GM12891 (cell line): Measurements from ENCODE around the gene IGF1.
"Not testable (repeated sequence)": the region's sequence is repeated elsewhere in the genome, so short reads cannot be mapped to it uniquely, and the experiment has no call there.

Source experiments
- DNase-seq: peaks from one replicate; pipeline ENCODE4 v3.0.0; 2011; ENCODE audit warnings: low spot score; ENCODE audit not compliant: insufficient read length
- FAIRE-seq: peaks from 2 replicates; lab custom pipeline; 2011; peaks lifted over from hg19 to GRCh38; lab: Jason Lieb, UNC
- PAX5 ChIP-seq: IDR thresholded peaks from 2 replicates; pipeline ENCODE4 v1.6.1; 2011; ENCODE audit warnings: low read length, moderate library complexity, mild to moderate bottlenecking; ENCODE audit not compliant: insufficient read depth, severe bottlenecking
- POLR2A ChIP-seq: IDR thresholded peaks from 2 replicates; pipeline ENCODE4 v1.6.1; 2011; ENCODE audit warnings: low read depth, low read length, control low read depth
- POLR2AphosphoS5 ChIP-seq: IDR thresholded peaks from 2 replicates; pipeline ENCODE4 v1.6.1; 2011; ENCODE audit warnings: low read depth, low read length, control low read depth
- POU2F2 ChIP-seq: IDR thresholded peaks from 2 replicates; pipeline ENCODE4 v1.6.1; 2011; ENCODE audit warnings: low read depth, mild to moderate bottlenecking, control low read depth, low read length, moderate library complexity
- SPI1 ChIP-seq: IDR thresholded peaks from 2 replicates; pipeline ENCODE4 v1.6.1; 2011; ENCODE audit warnings: low read depth, low read length, control low read depth
- TAF1 ChIP-seq: IDR thresholded peaks from 2 replicates; pipeline ENCODE4 v1.6.1; 2011; ENCODE audit warnings: low read depth, low read length, control low read depth

Gene IGF1

GRCh38 chr12:102369876-102370275 lies 110.5 kb downstream of the IGF1 start:
- TF ChIP-seq POU2F2 (no peak), POLR2A (no peak), SPI1 (no peak), PAX5 (no peak), POLR2AphosphoS5 (no peak), TAF1 (no peak)
- DNase-seq (no peak), FAIRE-seq (no peak)

DNA sequence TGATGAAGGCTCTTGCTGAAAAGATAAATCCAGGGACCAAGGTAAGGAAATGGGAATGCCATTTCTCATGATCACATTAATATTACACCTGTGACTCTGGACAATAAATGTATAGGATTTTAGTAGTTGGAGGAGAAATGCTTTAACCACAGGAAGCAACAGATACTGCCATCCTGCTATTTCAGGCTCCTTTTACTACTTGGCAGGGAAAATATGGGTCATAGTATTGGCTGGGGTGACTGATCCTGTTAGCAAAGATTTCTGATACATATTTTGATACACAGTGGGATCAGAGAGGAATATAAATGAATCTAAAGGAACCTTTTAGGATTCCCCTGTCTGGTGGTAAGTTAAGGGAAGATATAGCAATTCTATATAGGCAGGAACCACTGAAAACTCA lies 115.0 kb downstream of the IGF1 start:
- FAIRE-seq (no peak), DNase-seq (no peak)
- TF ChIP-seq POLR2A = no peak
- TF ChIP-seq SPI1 = no peak
- no peak for TF ChIP-seq POLR2AphosphoS5
- no peak for TF ChIP-seq TAF1
- no peak for TF ChIP-seq PAX5
- no peak for TF ChIP-seq POU2F2

- no peak for FAIRE-seq
- no peak for DNase-seq
- TF ChIP-seq POLR2AphosphoS5 (no peak), PAX5 (no peak), POLR2A (no peak), SPI1 (no peak), TAF1 (no peak), POU2F2 (no peak)
Measured at GRCh38 chr12:102364709-102365108, 115.7 kb downstream of the IGF1 start.

DNA sequence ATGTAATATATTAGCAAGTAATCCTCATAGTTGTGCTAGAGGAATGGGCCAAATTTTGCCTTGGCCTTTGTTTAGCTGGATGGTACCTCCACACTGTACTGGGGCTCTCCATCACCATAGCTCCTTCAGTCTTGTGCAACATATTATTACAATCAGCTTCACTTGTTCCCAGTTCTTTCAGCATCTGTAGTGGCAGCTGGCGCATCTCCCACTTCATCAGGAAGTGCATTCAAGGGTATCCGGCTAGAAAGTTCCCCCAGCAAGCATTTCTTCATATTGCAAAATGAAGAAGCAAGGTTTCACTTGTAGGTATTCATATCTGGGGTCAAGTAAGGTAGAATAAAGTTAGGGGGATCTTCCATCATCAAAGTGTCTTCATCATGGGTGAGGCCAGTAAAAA lies 123.7 kb downstream of the IGF1 start:
- TF ChIP-seq POLR2AphosphoS5 (no peak), SPI1 (no peak), PAX5 (no peak), TAF1 (no peak), POU2F2 (no peak), POLR2A (no peak)
- FAIRE-seq (no peak), DNase-seq (no peak)

DNA sequence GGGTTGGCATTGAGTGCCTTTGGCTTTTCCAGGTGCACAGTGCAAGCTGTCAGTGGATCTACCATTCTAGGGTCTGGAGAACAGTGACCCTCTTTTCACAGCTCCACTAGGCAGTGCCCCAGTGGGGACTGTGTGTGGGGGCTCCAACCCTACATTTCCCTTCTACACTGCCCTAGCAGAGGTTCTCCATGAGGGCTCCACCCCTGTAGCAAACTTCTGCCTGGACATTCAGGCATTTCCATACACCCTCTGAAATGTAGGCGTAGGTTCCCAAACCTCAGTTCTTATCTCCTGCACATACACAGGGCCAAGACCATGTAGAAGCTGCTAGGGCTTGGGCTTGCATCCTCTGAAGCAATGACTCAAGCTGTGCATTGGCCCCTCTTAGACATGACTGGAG lies 126.1 kb downstream of the IGF1 start:
- not testable (repeated sequence) for DNase-seq, FAIRE-seq

GRCh38 chr12:102351322-102351721 lies 129.0 kb downstream of the IGF1 start:
- FAIRE-seq (no peak), DNase-seq (no peak)
- TF ChIP-seq POLR2A (no peak), PAX5 (no peak), TAF1 (no peak), SPI1 (no peak), POU2F2 (no peak), POLR2AphosphoS5 (no peak)

- FAIRE-seq (no peak), DNase-seq (no peak)
Measured at GRCh38 chr12:102350070-102350469, 130.3 kb downstream of the IGF1 start.

GRCh38 chr12:102349079-102349478 lies 131.3 kb downstream of the IGF1 start:
- no peak for FAIRE-seq
- TF ChIP-seq PAX5 (no peak), POU2F2 (no peak), POLR2AphosphoS5 (no peak), TAF1 (no peak), POLR2A (no peak), SPI1 (no peak)

More at GRCh38 chr12:102350070-102350469, 130.3 kb downstream of the IGF1 start:
- no peak for TF ChIP-seq SPI1
- TF ChIP-seq PAX5 = no peak
- no peak for TF ChIP-seq TAF1
- no peak for TF ChIP-seq POLR2AphosphoS5
- no peak for TF ChIP-seq POU2F2
- no peak for TF ChIP-seq POLR2A

GRCh38 chr12:102347811-102348210 lies 132.6 kb downstream of the IGF1 start:
- TF ChIP-seq POU2F2 (no peak), TAF1 (no peak), POLR2AphosphoS5 (no peak), POLR2A (no peak), SPI1 (no peak), PAX5 (no peak)
- no peak for FAIRE-seq

More at GRCh38 chr12:102349079-102349478, 131.3 kb downstream of the IGF1 start:
- no peak for DNase-seq

More at GRCh38 chr12:102347811-102348210, 132.6 kb downstream of the IGF1 start:
- no peak for DNase-seq
